Astrocyte (in vitro differentiated cells and primary cell): ENCODE data around the gene NCOA5. TPM values are rescaled to one million over a fixed set of nuclear protein-coding genes. Genes with fewer than 3 reads are reported as not detected.

Experiments used
- DNase-seq: peaks from one replicate; pipeline ENCODE4 v3.0.0-alpha.2; 2010; ENCODE audit warnings: low read depth
- FAIRE-seq: peaks from 2 replicates; lab custom pipeline; 2011; peaks lifted over from hg19 to GRCh38; lab: Jason Lieb, UNC
- H2AFZ ChIP-seq: 2 replicates; pipeline ENCODE4 v1.6.0; 2012; ENCODE audit warnings: low read depth, low read length, inconsistent platforms
- H3K27ac ChIP-seq: 2 replicates; pipeline ENCODE4 v1.5.1; 2011; ENCODE audit warnings: low read depth, low read length, inconsistent platforms
- H3K27me3 ChIP-seq: 2 replicates; pipeline ENCODE4 v1.6.0; 2011; ENCODE audit warnings: low read length, inconsistent platforms; ENCODE audit not compliant: insufficient read depth
- H3K36me3 ChIP-seq: 2 replicates; pipeline ENCODE4 v1.5.1; 2011; ENCODE audit warnings: low read length, inconsistent platforms; ENCODE audit not compliant: insufficient read depth
- H3K4me1 ChIP-seq: 2 replicates; pipeline ENCODE4 v1.5.1; 2011; ENCODE audit warnings: low read length, inconsistent platforms; ENCODE audit not compliant: insufficient read depth
- H3K4me2 ChIP-seq: 2 replicates; pipeline ENCODE4 v1.6.0; 2012; ENCODE audit warnings: low read length, inconsistent platforms
- H3K4me3 ChIP-seq: 2 replicates; pipeline ENCODE4 v1.5.1; 2011; ENCODE audit warnings: low read depth, mild to moderate bottlenecking, low read length, inconsistent platforms; ENCODE audit not compliant: insufficient read depth
- H3K79me2 ChIP-seq: 2 replicates; pipeline ENCODE4 v1.6.0; 2012; ENCODE audit warnings: mild to moderate bottlenecking, low read length, inconsistent platforms; ENCODE audit not compliant: insufficient read depth
- H3K9ac ChIP-seq: 2 replicates; pipeline ENCODE4 v1.6.0; 2012; ENCODE audit warnings: mild to moderate bottlenecking, low read length, inconsistent platforms
- H3K9me3 ChIP-seq: 2 replicates; pipeline ENCODE4 v1.5.1; 2012; ENCODE audit warnings: low read depth, mild to moderate bottlenecking, low read length, inconsistent platforms; ENCODE audit not compliant: insufficient read depth
- H4K20me1 ChIP-seq: 2 replicates; pipeline ENCODE4 v1.6.0; 2012; ENCODE audit warnings: low read length, inconsistent platforms; ENCODE audit not compliant: insufficient read depth
- H3K27ac Mint-ChIP-seq: one replicate; pipeline ENCODE4 v1.8.0; 2021; ENCODE audit warnings: mild to moderate bottlenecking, mixed read lengths; ENCODE audit not compliant: unreplicated experiment
- H3K27me3 Mint-ChIP-seq: one replicate; pipeline ENCODE4 v1.8.0; 2021; ENCODE audit warnings: low read depth, mixed read lengths; ENCODE audit not compliant: unreplicated experiment
- H3K36me3 Mint-ChIP-seq: one replicate; pipeline ENCODE4 v1.8.0; 2021; ENCODE audit warnings: low read depth, mixed read lengths; ENCODE audit not compliant: unreplicated experiment
- H3K4me1 Mint-ChIP-seq: one replicate; pipeline ENCODE4 v1.8.0; 2021; ENCODE audit warnings: low read depth, mixed read lengths; ENCODE audit not compliant: unreplicated experiment
- H3K4me3 Mint-ChIP-seq: one replicate; pipeline ENCODE4 v1.8.0; 2021; ENCODE audit warnings: mild to moderate bottlenecking, moderate library complexity, mixed read lengths; ENCODE audit not compliant: unreplicated experiment
- H3K9me3 Mint-ChIP-seq: one replicate; pipeline ENCODE4 v1.8.0; 2021; ENCODE audit warnings: mild to moderate bottlenecking, mixed read lengths; ENCODE audit not compliant: unreplicated experiment
- CTCF ChIP-seq: IDR thresholded peaks from 2 replicates; pipeline ENCODE4 v1.5.1; 2011; ENCODE audit warnings: low read depth, mild to moderate bottlenecking, inconsistent platforms, low read length, moderate library complexity; ENCODE audit not compliant: insufficient read depth
- EZH2 ChIP-seq: IDR thresholded peaks from 2 replicates; pipeline ENCODE4 v1.6.1; 2012; ENCODE audit warnings: mild to moderate bottlenecking, low read length, inconsistent platforms; ENCODE audit not compliant: insufficient read depth
- total RNA-seq: library from RNA; stranded (reverse); gene quantifications from 2 replicates; pipeline ENCODE4 v1.2.1, GENCODE V29; 2021

NCOA5 gene
- total RNA-seq, 1 donor from 2014 or later: 20.7 TPM

- Histone ChIP-seq H2AFZ (no peak overlapping the region), H3K4me2 (no peak overlapping the region), H3K4me1 (no peaks in the 10 kb centered on the region), H3K4me3 (no peak overlapping the region), H3K27ac (no peak overlapping the region), H3K9ac (no peak overlapping the region), H4K20me1 (peaks cover 4% of the 10 kb centered on the region), H3K79me2 (no peaks in the 10 kb centered on the region), H3K9me3 (no peaks in the 10 kb centered on the region), H3K36me3 (no peaks in the 10 kb centered on the region), H3K27me3 (peaks cover 40% of the 10 kb centered on the region)
- peaks cover 15% of the 10 kb centered on the region for H3K27me3 Mint-ChIP-seq
- no peak overlapping the region for H3K27ac Mint-ChIP-seq
- FAIRE-seq (no peak), DNase-seq (no peak)
- no peaks in the 10 kb centered on the region for H3K9me3 Mint-ChIP-seq
- TF ChIP-seq EZH2 (no peak), CTCF (no peak)
- peak overlapping the region; percentile 5 for H3K4me3 Mint-ChIP-seq
- H3K4me1 Mint-ChIP-seq: peaks cover 2% of the 10 kb centered on the region
- H3K36me3 Mint-ChIP-seq: no peaks in the 10 kb centered on the region
Measured at GRCh38 chr20:46018112-46018511, 71.7 kb downstream of the NCOA5 start.

- DNase-seq (no peak), FAIRE-seq (no peak)
- Histone ChIP-seq H4K20me1 (no peaks in the 10 kb centered on the region), H3K27me3 (peaks cover 47% of the 10 kb centered on the region), H2AFZ (no peak overlapping the region), H3K36me3 (no peaks in the 10 kb centered on the region), H3K4me1 (no peaks in the 10 kb centered on the region), H3K9ac (no peak overlapping the region), H3K9me3 (no peaks in the 10 kb centered on the region), H3K79me2 (no peaks in the 10 kb centered on the region), H3K27ac (no peak overlapping the region), H3K4me3 (no peak overlapping the region), H3K4me2 (no peak overlapping the region)
- peaks cover 2% of the 10 kb centered on the region for H3K4me1 Mint-ChIP-seq
- H3K36me3 Mint-ChIP-seq: no peaks in the 10 kb centered on the region
- no peak overlapping the region for H3K4me3 Mint-ChIP-seq
- H3K9me3 Mint-ChIP-seq: no peaks in the 10 kb centered on the region
- peaks cover 17% of the 10 kb centered on the region for H3K27me3 Mint-ChIP-seq
- TF ChIP-seq CTCF (no peak), EZH2 (no peak)
- no peak overlapping the region for H3K27ac Mint-ChIP-seq
Measured at GRCh38 chr20:46017272-46017671, 72.5 kb downstream of the NCOA5 start.

- Histone ChIP-seq H3K4me1 (no peaks in the 10 kb centered on the region), H3K79me2 (no peaks in the 10 kb centered on the region), H3K4me3 (no peak overlapping the region), H3K27ac (no peak overlapping the region), H2AFZ (no peak overlapping the region), H3K9me3 (peaks cover 9% of the 10 kb centered on the region), H4K20me1 (no peaks in the 10 kb centered on the region), H3K36me3 (no peaks in the 10 kb centered on the region), H3K27me3 (peaks cover 60% of the 10 kb centered on the region), H3K4me2 (no peak overlapping the region), H3K9ac (no peak overlapping the region)
- FAIRE-seq (no peak), DNase-seq (no peak)
- Mint-ChIP-seq H3K9me3 (peaks cover 6% of the 10 kb centered on the region), H3K4me1 (no peaks in the 10 kb centered on the region), H3K4me3 (no peak overlapping the region), H3K36me3 (peaks cover 4% of the 10 kb centered on the region), H3K27ac (no peak overlapping the region), H3K27me3 (peaks cover 17% of the 10 kb centered on the region)
- TF ChIP-seq EZH2 (no peak), CTCF (no peak)
Measured at GRCh38 chr20:46014517-46015396, 75.0 kb downstream of the NCOA5 start.
